ENCODE measurements around the gene MTHFD2L. TPM values are rescaled to one million over a fixed set of nuclear protein-coding genes. Genes with fewer than 3 reads are reported as not detected.

Gene MTHFD2L
- total RNA-seq, 2 donors from 2014 or later = 13.2 to 13.8 TPM

DNA sequence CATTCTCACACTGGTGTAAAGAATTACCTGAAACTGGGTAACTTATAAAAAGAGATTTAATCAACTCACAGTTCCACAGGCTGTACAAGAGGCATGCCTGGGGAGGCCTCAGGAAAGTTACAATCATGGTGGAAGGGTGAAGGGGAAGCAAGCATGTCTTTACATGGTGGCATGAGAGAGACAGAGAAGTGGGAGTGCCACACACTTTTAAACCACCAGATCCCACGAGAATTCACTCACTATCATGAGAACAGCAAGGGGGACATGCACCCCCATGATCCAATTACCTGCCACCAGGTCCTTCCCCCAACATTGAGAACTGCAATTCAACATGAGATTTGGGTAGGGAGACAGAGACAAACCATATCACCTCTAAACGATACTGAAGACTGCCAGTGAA, 173.3 kb downstream of the MTHFD2L start:
- no peak for DNase-seq
- 58 to 59% methylated on average over 2 of the region's 2 CpGs for WGBS, 2 donors
- Histone ChIP-seq H3K27me3 (no peaks in the 10 kb centered on the region), H3K9me3 (no peaks in the 10 kb centered on the region), H3K27ac (no peak overlapping the region), H3K4me3 (no peak overlapping the region), H3K36me3 (replicated peaks in 1 of 2; ENCODE audit: insufficient read depth in 1 of 2, low read depth in 2 of 2) (no peaks in the 10 kb centered on the region), H3K4me1 (no peaks in the 10 kb centered on the region)
- no peak for ATAC-seq
- no peak for TF ChIP-seq POLR2A (IDR thresholded peaks at IDR 0.05)
- TF ChIP-seq CTCF (IDR thresholded peaks at IDR 0.05) = no peak
- intact Hi-C loops (cut with DNase I) = no loop called here

DNA sequence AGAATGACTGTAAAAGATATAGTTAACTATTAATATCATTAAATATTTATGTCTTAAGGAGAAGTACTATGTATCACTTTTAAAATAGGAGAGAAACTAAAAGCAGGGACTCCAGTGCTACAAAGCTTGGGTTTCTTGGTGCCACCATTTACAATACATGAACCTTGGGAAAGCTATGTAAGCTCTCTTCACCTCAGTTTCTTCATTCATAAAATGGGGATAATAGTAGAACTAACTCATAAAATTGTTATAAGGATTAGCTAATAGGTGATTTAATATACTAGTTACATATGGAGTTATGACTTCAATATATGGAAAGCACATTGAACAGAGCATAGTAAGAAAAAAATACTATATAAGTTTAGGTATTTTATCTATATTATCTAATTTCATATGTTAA, 174.0 kb downstream of the MTHFD2L start:
- Histone ChIP-seq H3K27ac (no peak overlapping the region), H3K27me3 (no peaks in the 10 kb centered on the region), H3K4me1 (no peaks in the 10 kb centered on the region), H3K36me3 (replicated peaks in 1 of 2; ENCODE audit: insufficient read depth in 1 of 2, low read depth in 2 of 2) (no peaks in the 10 kb centered on the region), H3K9me3 (no peaks in the 10 kb centered on the region), H3K4me3 (no peak overlapping the region)
- intact Hi-C loops (cut with DNase I) = no loop called here
- no peak for TF ChIP-seq CTCF (IDR thresholded peaks at IDR 0.05)
- TF ChIP-seq POLR2A (IDR thresholded peaks at IDR 0.05) = no peak
- ATAC-seq (no peak), DNase-seq (no peak)

DNA sequence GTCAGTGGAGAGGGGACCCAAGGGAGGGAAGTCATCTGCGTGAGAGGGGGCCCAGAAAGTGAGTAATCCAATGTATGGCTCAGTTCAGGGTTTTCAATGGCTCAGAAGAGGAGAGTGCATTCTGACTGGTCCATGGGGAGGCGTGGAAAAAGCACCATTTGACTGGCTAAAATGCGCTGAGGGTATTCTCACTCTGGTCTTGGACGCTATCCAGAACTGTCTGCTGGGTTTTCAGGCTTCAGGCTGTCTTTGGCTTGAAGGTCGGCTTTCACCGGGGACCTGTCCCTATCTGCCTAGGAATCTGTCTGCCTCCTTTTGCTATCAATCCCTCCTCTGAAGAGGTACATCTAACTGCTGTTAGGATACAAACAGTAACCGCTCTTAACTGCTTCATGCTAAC, 176.7 kb downstream of the MTHFD2L start:
- no peaks in the 10 kb centered on the region for H3K4me1 ChIP-seq
- no peak overlapping the region for H3K27ac ChIP-seq
- ATAC-seq = no peak

GRCh38 chr4:74335341-74336021, 177.6 kb downstream of the MTHFD2L start:
- ATAC-seq (no peak), DNase-seq (no peak)
- 62 to 72% methylated on average over 5 of the region's 5 CpGs for WGBS, 2 donors
- Histone ChIP-seq H3K4me3 (no peak overlapping the region), H3K36me3 (replicated peaks in 1 of 2; ENCODE audit: insufficient read depth in 1 of 2, low read depth in 2 of 2) (no peaks in the 10 kb centered on the region), H3K27me3 (no peaks in the 10 kb centered on the region), H3K9me3 (no peaks in the 10 kb centered on the region), H3K27ac (no peak overlapping the region), H3K4me1 (no peaks in the 10 kb centered on the region)
- TF ChIP-seq CTCF (IDR thresholded peaks at IDR 0.05) (no peak), POLR2A (IDR thresholded peaks at IDR 0.05) (no peak)
- intact Hi-C loops (cut with DNase I) = no loop called here

More for the DNA sequence above, 176.7 kb downstream of the MTHFD2L start:
- Histone ChIP-seq H3K4me3 (no peak overlapping the region), H3K36me3 (replicated peaks in 1 of 2; ENCODE audit: insufficient read depth in 1 of 2, low read depth in 2 of 2) (no peaks in the 10 kb centered on the region), H3K27me3 (no peaks in the 10 kb centered on the region), H3K9me3 (no peaks in the 10 kb centered on the region)
- DNase-seq = no peak
- intact Hi-C loops (cut with DNase I) = no loop called here
- 81 to 83% methylated on average over 7 of the region's 7 CpGs for WGBS, 2 donors
- no peak for TF ChIP-seq POLR2A (IDR thresholded peaks at IDR 0.05)
- no peak for TF ChIP-seq CTCF (IDR thresholded peaks at IDR 0.05)

DNA sequence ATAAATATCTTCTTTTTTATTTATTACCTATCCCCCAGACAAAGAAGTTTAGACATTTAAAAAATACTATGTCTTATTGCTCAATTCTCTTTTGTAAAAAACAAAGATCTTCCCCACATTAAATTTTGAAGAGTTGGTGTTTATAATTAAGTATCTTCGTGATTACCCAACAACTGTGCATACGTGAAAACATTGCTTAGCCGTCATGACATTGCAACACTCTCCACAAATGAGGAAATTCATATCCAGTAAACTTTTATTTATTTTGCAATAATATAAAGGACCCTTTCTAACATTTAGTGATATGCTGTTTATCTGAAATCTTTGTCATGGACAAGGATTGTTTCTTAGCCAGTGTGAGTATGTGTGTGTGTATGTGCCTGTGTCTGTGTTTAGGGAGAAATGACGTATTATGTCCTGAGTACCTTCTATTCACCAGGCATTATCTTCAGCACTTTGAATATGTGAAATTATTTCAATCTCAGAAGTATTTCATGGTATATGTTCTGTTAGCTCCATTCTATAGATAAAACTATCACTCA, 180.9 kb downstream of the MTHFD2L start:
- H3K36me3 ChIP-seq (replicated peaks in 1 of 2; ENCODE audit: insufficient read depth in 1 of 2, low read depth in 2 of 2) = no peaks in the 10 kb centered on the region
- DNase-seq = peak in 1 of 4 donors; percentile 28
- intact Hi-C loops (cut with DNase I) = no loop called here
- 64 to 80% methylated on average over 4 of the region's 4 CpGs for WGBS, 2 donors
- no peaks in the 10 kb centered on the region for H3K27me3 ChIP-seq
- H3K9me3 ChIP-seq = peaks cover 0 to 3% (median 0%) of the 10 kb centered on the region in 3 donors
- no peak overlapping the region for H3K4me3 ChIP-seq
- no peak overlapping the region for H3K27ac ChIP-seq
- no peak for ATAC-seq
- no peaks in the 10 kb centered on the region for H3K4me1 ChIP-seq
- TF ChIP-seq POLR2A (IDR thresholded peaks at IDR 0.05) (no peak), CTCF (IDR thresholded peaks at IDR 0.05) (no peak)

Measured in body of pancreas (tissue), 4 donors.